Mesothelial cell of epicardium (in vitro differentiated cells): ENCODE data around the gene MIPOL1. TPM values are rescaled to one million over a fixed set of nuclear protein-coding genes. Genes with fewer than 3 reads are reported as not detected.
A peak's percentile ranks its signal among the peaks of the same experiment; 100 is the strongest.

ENCODE experiments used
- DNase-seq, 2 experiments: peaks; one replicate each; pipeline ENCODE4 v3.0.0; 2021; ENCODE audit warnings: low spot score in 2 of 2; ENCODE audit not compliant: unreplicated experiment in 2 of 2
- H3K27ac Mint-ChIP-seq: 2 replicates; pipeline ENCODE4 v1.8.0; 2021; ENCODE audit warnings: mixed read lengths
- H3K27me3 Mint-ChIP-seq: 2 replicates; pipeline ENCODE4 v1.8.0; 2021; ENCODE audit warnings: low read depth, mixed read lengths
- H3K36me3 Mint-ChIP-seq: 2 replicates; pipeline ENCODE4 v1.8.0; 2021; ENCODE audit warnings: mixed read lengths
- H3K4me1 Mint-ChIP-seq: 2 replicates; pipeline ENCODE4 v1.8.0; 2021; ENCODE audit warnings: mixed read lengths
- H3K4me3 Mint-ChIP-seq: 2 replicates; pipeline ENCODE4 v1.8.0; 2021; ENCODE audit warnings: mild to moderate bottlenecking, moderate library complexity, mixed read lengths
- H3K9me3 Mint-ChIP-seq: 2 replicates; pipeline ENCODE4 v1.8.0; 2021; ENCODE audit warnings: mixed read lengths
- CTCF ChIP-seq: fragments of 200-600 bp; sonication (generic); IDR thresholded peaks from one replicate; pipeline ENCODE4 v1.5.0; 2021; ENCODE audit warnings: antibody characterized with exemption; ENCODE audit not compliant: unreplicated experiment
- total RNA-seq: library from RNA; stranded (reverse); gene quantifications from 3 replicates; pipeline ENCODE4 v1.2.1, GENCODE V29; 2021

MIPOL1 gene
- total RNA-seq, 1 donor from 2014 or later = 28.4 TPM

GRCh38 chr14:37196604-37197420, 925 bp upstream of the MIPOL1 start:
- no peak for DNase-seq
- H3K36me3 Mint-ChIP-seq = no peaks in the 10 kb centered on the region
- H3K4me1 Mint-ChIP-seq = peaks cover 15% of the 10 kb centered on the region
- peak overlapping the region; percentile 94 for H3K4me3 Mint-ChIP-seq
- no peaks in the 10 kb centered on the region for H3K9me3 Mint-ChIP-seq
- H3K27me3 Mint-ChIP-seq = peaks cover 10% of the 10 kb centered on the region
- TF ChIP-seq CTCF = no peak
- peak overlapping the region; percentile 99 for H3K27ac Mint-ChIP-seq

- H3K27me3 Mint-ChIP-seq = no peaks in the 10 kb centered on the region
- peak overlapping the region; percentile 99 for H3K27ac Mint-ChIP-seq
- no peaks in the 10 kb centered on the region for H3K9me3 Mint-ChIP-seq
- no peak for TF ChIP-seq CTCF
- peaks cover 15% of the 10 kb centered on the region for H3K4me1 Mint-ChIP-seq
- peak overlapping the region; percentile 94 for H3K4me3 Mint-ChIP-seq
- no peak for DNase-seq
- H3K36me3 Mint-ChIP-seq = no peaks in the 10 kb centered on the region
Observed at GRCh38 chr14:37198273-37198598, 499 bp downstream of the MIPOL1 start.

- no peaks in the 10 kb centered on the region for H3K27me3 Mint-ChIP-seq
- H3K9me3 Mint-ChIP-seq = peaks cover under 1% of the 10 kb centered on the region
- H3K4me3 Mint-ChIP-seq = peak overlapping the region; percentile 94
- no peak for DNase-seq
- no peak for TF ChIP-seq CTCF
- H3K4me1 Mint-ChIP-seq = peaks cover 15% of the 10 kb centered on the region
- H3K27ac Mint-ChIP-seq = no peak overlapping the region
- H3K36me3 Mint-ChIP-seq = peaks cover 1% of the 10 kb centered on the region
Observed at GRCh38 chr14:37198907-37199306, 1.2 kb downstream of the MIPOL1 start.

DNA sequence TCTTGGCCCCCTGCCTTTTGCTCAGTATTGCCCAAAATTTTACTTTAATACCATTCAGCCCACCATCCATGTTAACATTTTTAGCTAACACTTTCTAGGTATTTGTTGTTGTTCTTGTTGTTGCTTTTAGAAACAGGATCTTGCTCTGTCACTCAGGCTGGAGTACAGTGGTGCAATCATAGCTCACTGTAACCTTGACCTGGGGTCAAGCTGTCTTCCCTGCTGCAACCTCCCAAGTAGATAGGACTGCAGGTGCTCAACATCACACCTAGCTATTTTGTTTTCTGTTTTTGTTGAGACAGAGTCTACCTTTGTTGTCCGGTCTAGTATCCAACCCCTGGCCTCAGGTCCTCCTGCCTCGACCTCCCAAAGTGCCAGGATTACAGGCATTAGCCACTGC, 4.0 kb downstream of the MIPOL1 start:
- H3K27me3 Mint-ChIP-seq = no peaks in the 10 kb centered on the region

GRCh38 chr14:37202265-37202664, 4.5 kb downstream of the MIPOL1 start:
- H3K36me3 Mint-ChIP-seq = peaks cover 23% of the 10 kb centered on the region
- H3K4me3 Mint-ChIP-seq = no peak overlapping the region

More for the DNA sequence above, 4.0 kb downstream of the MIPOL1 start:
- H3K4me1 Mint-ChIP-seq = peaks cover 15% of the 10 kb centered on the region
- H3K4me3 Mint-ChIP-seq = no peak overlapping the region
- TF ChIP-seq CTCF = no peak
- peaks cover 18% of the 10 kb centered on the region for H3K9me3 Mint-ChIP-seq
- peaks cover 19% of the 10 kb centered on the region for H3K36me3 Mint-ChIP-seq
- no peak for DNase-seq
- no peak overlapping the region for H3K27ac Mint-ChIP-seq

More at GRCh38 chr14:37202265-37202664, 4.5 kb downstream of the MIPOL1 start:
- no peak for DNase-seq
- Mint-ChIP-seq H3K4me1 (peaks cover 15% of the 10 kb centered on the region), H3K27me3 (no peaks in the 10 kb centered on the region), H3K27ac (no peak overlapping the region), H3K9me3 (peaks cover 23% of the 10 kb centered on the region)
- no peak for TF ChIP-seq CTCF
